Measurements from ENCODE around the gene CCHCR1.
"Not testable (repeated sequence)": the region's sequence is repeated elsewhere in the genome, so short reads cannot be mapped to it uniquely, and the experiment has no call there.

The CCHCR1 gene

GRCh38 chr6:31193206-31193605 is 35.6 kb upstream of the CCHCR1 start:
- no CpG with 5 or more reads among the region's 8 CpGs for WGBS (ENCODE audit: extremely low coverage, insufficient coverage, low lambda C conversion rate)
- H3K4me1 ChIP-seq (ENCODE audit: control insufficient read depth, low read depth, low read length): no peaks in the 10 kb centered on the region
- no peak overlapping the region for H4K8ac ChIP-seq (ENCODE audit: low read depth, low read length)
- H3K27me3 ChIP-seq (ENCODE audit: insufficient read depth, low read length, poor library complexity): no peaks in the 10 kb centered on the region
- H3K4ac ChIP-seq (ENCODE audit: low read depth, low read length): no peak overlapping the region
- H4K5ac ChIP-seq (ENCODE audit: low read length): no peak overlapping the region
- no peak overlapping the region for H2BK120ac ChIP-seq (ENCODE audit: low read depth, low read length)
- H3K36me3 ChIP-seq (ENCODE audit: control insufficient read depth, insufficient read depth, low read length): no peaks in the 10 kb centered on the region
- no peaks in the 10 kb centered on the region for H3K79me2 ChIP-seq (ENCODE audit: control insufficient read depth, insufficient read depth, low read length)
- no peak overlapping the region for H3K4me2 ChIP-seq (ENCODE audit: low read length)
- H3K27ac ChIP-seq (ENCODE audit: low read depth, low read length): no peak overlapping the region
- no peak for DNase-seq
- no peaks in the 10 kb centered on the region for H3K79me1 ChIP-seq (ENCODE audit: low read length)
- H2BK5ac ChIP-seq (ENCODE audit: low read length): no peak overlapping the region
- H3K56ac ChIP-seq (ENCODE audit: low read length): no peak overlapping the region
- H3K4me3 ChIP-seq (ENCODE audit: low read length): no peak overlapping the region
- H3K23ac ChIP-seq (ENCODE audit: low read length): no peak overlapping the region
- no peak overlapping the region for H3K18ac ChIP-seq (ENCODE audit: low read length)
- H3K9ac ChIP-seq (ENCODE audit: low read length): no peak overlapping the region
- no peak overlapping the region for H2AK5ac ChIP-seq (ENCODE audit: low read length)
- H2BK15ac ChIP-seq (replicated peaks; ENCODE audit: low read depth): no peak overlapping the region

DNA sequence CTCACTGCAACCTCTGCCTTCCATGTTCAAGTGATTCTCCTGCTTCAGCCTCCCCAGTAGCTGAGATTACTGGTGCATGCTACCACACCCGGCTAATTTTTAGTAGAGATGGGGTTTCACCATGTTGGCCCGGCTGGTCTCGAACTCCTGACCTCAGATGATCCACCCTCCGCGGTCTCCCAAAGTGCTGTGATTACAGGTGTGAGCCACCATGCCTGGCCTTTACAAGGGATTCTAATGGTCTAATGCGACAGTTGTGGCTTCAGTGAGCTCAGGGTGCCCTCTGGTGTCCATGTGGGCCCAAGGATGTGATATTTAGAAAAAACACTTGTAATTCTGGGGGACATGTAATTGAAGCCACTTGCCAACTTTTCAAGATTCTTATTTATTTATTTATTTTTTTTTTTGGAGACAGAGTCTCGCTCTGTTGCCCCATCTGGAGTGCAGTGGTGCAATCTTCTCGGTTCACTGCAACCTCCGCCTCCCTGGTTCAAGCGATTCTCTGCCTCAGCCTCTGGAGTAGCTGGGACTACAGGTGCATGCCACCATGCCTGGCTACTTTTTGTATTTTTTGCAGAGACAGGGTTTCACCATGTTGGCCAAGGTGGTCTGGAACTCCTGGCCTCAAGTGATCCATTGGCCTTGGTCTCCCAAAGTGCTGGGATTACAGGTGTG is 35.0 kb upstream of the CCHCR1 start:
- H3K18ac ChIP-seq (ENCODE audit: low read length); H3K9ac ChIP-seq (ENCODE audit: low read length); H3K27ac ChIP-seq (ENCODE audit: low read depth, low read length); H3K23ac ChIP-seq (ENCODE audit: low read length); H4K5ac ChIP-seq (ENCODE audit: low read length); H3K4me3 ChIP-seq (ENCODE audit: low read length); H2BK5ac ChIP-seq (ENCODE audit: low read length); H4K8ac ChIP-seq (ENCODE audit: low read depth, low read length); H3K56ac ChIP-seq (ENCODE audit: low read length); H2AK5ac ChIP-seq (ENCODE audit: low read length); H3K4me2 ChIP-seq (ENCODE audit: low read length); H3K4ac ChIP-seq (ENCODE audit: low read depth, low read length); H2BK120ac ChIP-seq (ENCODE audit: low read depth, low read length); H3K4me1 ChIP-seq (ENCODE audit: control insufficient read depth, low read depth, low read length); H3K79me2 ChIP-seq (ENCODE audit: control insufficient read depth, insufficient read depth, low read length); H3K36me3 ChIP-seq (ENCODE audit: control insufficient read depth, insufficient read depth, low read length); H3K27me3 ChIP-seq (ENCODE audit: insufficient read depth, low read length, poor library complexity); H2BK15ac ChIP-seq (replicated peaks; ENCODE audit: low read depth); H3K79me1 ChIP-seq (ENCODE audit: low read length): not testable (repeated sequence)
- DNase-seq: peak; percentile 92
- no CpG with 5 or more reads among the region's 10 CpGs for WGBS (ENCODE audit: extremely low coverage, insufficient coverage, low lambda C conversion rate)

- Histone ChIP-seq H3K27ac (ENCODE audit: low read depth, low read length) (no peak overlapping the region), H3K27me3 (ENCODE audit: insufficient read depth, low read length, poor library complexity) (no peaks in the 10 kb centered on the region)
These were observed 32.9 kb upstream of the CCHCR1 start for GRCh38 chr6:31190488-31190887.

DNA sequence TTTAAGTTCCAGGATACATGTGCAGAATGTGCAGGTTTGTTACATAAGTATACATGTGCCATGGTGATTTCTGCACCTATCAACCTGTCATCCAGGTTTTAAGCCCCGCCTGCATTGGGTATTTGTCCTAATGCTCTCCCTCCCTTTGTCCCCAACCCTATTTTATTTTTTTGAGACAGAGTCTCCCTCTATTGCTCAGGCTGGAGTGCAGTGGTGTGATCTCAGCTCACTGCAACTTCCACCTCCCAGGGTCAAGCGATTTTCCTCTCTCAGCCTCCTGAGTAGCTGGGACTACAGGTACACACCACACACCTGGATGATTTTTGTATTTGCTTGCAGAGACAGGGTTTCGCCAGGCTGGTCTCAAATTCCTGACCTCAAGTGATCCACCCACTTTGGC is 31.6 kb upstream of the CCHCR1 start:
- H2BK120ac ChIP-seq (ENCODE audit: low read depth, low read length); H3K27ac ChIP-seq (ENCODE audit: low read depth, low read length); DNase-seq; H3K36me3 ChIP-seq (ENCODE audit: control insufficient read depth, insufficient read depth, low read length); H4K5ac ChIP-seq (ENCODE audit: low read length); H2BK15ac ChIP-seq (replicated peaks; ENCODE audit: low read depth); H2BK5ac ChIP-seq (ENCODE audit: low read length); H3K79me2 ChIP-seq (ENCODE audit: control insufficient read depth, insufficient read depth, low read length); H3K18ac ChIP-seq (ENCODE audit: low read length); H3K4me1 ChIP-seq (ENCODE audit: control insufficient read depth, low read depth, low read length); H4K8ac ChIP-seq (ENCODE audit: low read depth, low read length); H3K9ac ChIP-seq (ENCODE audit: low read length); H2AK5ac ChIP-seq (ENCODE audit: low read length); H3K79me1 ChIP-seq (ENCODE audit: low read length); H3K4me2 ChIP-seq (ENCODE audit: low read length); H3K23ac ChIP-seq (ENCODE audit: low read length); H3K4me3 ChIP-seq (ENCODE audit: low read length); H3K27me3 ChIP-seq (ENCODE audit: insufficient read depth, low read length, poor library complexity); H3K56ac ChIP-seq (ENCODE audit: low read length); H3K4ac ChIP-seq (ENCODE audit: low read depth, low read length): not testable (repeated sequence)
- no CpG with 5 or more reads among the region's 3 CpGs for WGBS (ENCODE audit: extremely low coverage, insufficient coverage, low lambda C conversion rate)

More at GRCh38 chr6:31190488-31190887, 32.9 kb upstream of the CCHCR1 start:
- H3K9ac ChIP-seq (ENCODE audit: low read length): no peak overlapping the region
- H2BK5ac ChIP-seq (ENCODE audit: low read length): no peak overlapping the region
- H3K23ac ChIP-seq (ENCODE audit: low read length): no peak overlapping the region
- H3K18ac ChIP-seq (ENCODE audit: low read length): no peak overlapping the region
- H2BK120ac ChIP-seq (ENCODE audit: low read depth, low read length): no peak overlapping the region
- H3K4me2 ChIP-seq (ENCODE audit: low read length): no peak overlapping the region
- no peak overlapping the region for H3K56ac ChIP-seq (ENCODE audit: low read length)
- no peaks in the 10 kb centered on the region for H3K79me2 ChIP-seq (ENCODE audit: control insufficient read depth, insufficient read depth, low read length)
- H4K8ac ChIP-seq (ENCODE audit: low read depth, low read length): no peak overlapping the region
- no CpG with 5 or more reads among the region's 4 CpGs for WGBS (ENCODE audit: extremely low coverage, insufficient coverage, low lambda C conversion rate)
- no peaks in the 10 kb centered on the region for H3K36me3 ChIP-seq (ENCODE audit: control insufficient read depth, insufficient read depth, low read length)
- no peaks in the 10 kb centered on the region for H3K79me1 ChIP-seq (ENCODE audit: low read length)
- H3K4ac ChIP-seq (ENCODE audit: low read depth, low read length): no peak overlapping the region
- no peak overlapping the region for H2BK15ac ChIP-seq (replicated peaks; ENCODE audit: low read depth)
- no peak overlapping the region for H4K5ac ChIP-seq (ENCODE audit: low read length)
- DNase-seq: no peak
- no peak overlapping the region for H3K4me3 ChIP-seq (ENCODE audit: low read length)
- no peak overlapping the region for H2AK5ac ChIP-seq (ENCODE audit: low read length)
- no peaks in the 10 kb centered on the region for H3K4me1 ChIP-seq (ENCODE audit: control insufficient read depth, low read depth, low read length)

DNA sequence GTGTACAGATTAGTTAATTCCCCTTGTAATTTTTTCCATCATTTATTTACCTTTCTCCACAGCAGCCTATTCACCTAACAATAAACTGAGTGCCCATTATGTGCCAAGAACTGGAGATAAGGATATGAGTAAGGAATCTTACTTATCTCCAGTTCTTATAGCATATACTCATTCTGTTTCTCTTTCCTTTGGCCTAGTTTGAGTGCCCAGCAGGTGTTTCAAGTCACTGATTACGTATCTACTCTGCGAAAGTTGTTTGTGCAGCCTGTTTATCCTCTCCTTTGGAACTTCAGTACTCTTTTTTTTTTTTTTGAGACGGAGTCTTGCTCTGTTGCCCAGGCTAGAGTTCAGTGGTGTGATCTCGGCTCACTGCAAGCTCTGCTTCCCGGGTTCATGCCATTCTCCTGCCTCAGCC is 30.2 kb upstream of the CCHCR1 start:
- Histone ChIP-seq H3K23ac (ENCODE audit: low read length) (no peak overlapping the region), H3K18ac (ENCODE audit: low read length) (no peak overlapping the region), H2BK5ac (ENCODE audit: low read length) (no peak overlapping the region), H3K56ac (ENCODE audit: low read length) (no peak overlapping the region), H3K4me1 (ENCODE audit: control insufficient read depth, low read depth, low read length) (no peaks in the 10 kb centered on the region), H3K4me3 (ENCODE audit: low read length) (no peak overlapping the region), H2BK15ac (replicated peaks; ENCODE audit: low read depth) (no peak overlapping the region), H4K5ac (ENCODE audit: low read length) (no peak overlapping the region), H3K9ac (ENCODE audit: low read length) (no peak overlapping the region), H3K27ac (ENCODE audit: low read depth, low read length) (no peak overlapping the region), H3K79me2 (ENCODE audit: control insufficient read depth, insufficient read depth, low read length) (no peaks in the 10 kb centered on the region), H3K4me2 (ENCODE audit: low read length) (no peak overlapping the region), H3K27me3 (ENCODE audit: insufficient read depth, low read length, poor library complexity) (no peaks in the 10 kb centered on the region), H3K79me1 (ENCODE audit: low read length) (no peaks in the 10 kb centered on the region), H2AK5ac (ENCODE audit: low read length) (no peak overlapping the region), H4K8ac (ENCODE audit: low read depth, low read length) (no peak overlapping the region), H2BK120ac (ENCODE audit: low read depth, low read length) (no peak overlapping the region), H3K36me3 (ENCODE audit: control insufficient read depth, insufficient read depth, low read length) (no peaks in the 10 kb centered on the region), H3K4ac (ENCODE audit: low read depth, low read length) (no peak overlapping the region)
- no peak for DNase-seq
- no CpG with 5 or more reads among the region's 5 CpGs for WGBS (ENCODE audit: extremely low coverage, insufficient coverage, low lambda C conversion rate)

All from mesendoderm (in vitro differentiated cells).